Mucosa of descending colon (tissue), 3 donors: ENCODE results near the gene RPRD1B. TPM values are rescaled to one million over a fixed set of nuclear protein-coding genes. Genes with fewer than 3 reads are reported as not detected.

Experiments
- ATAC-seq: fragments of 200-7000 bp; cut with Tn5 transposase; one replicate; pipeline ENCODE4 v1.9.1; 2020; ENCODE audit warnings: mild to moderate bottlenecking, moderate library complexity
- DNase-seq, 3 donors: peaks; one replicate each; pipeline ENCODE4 v3.0.0-alpha.2; 2020
- H3K36me3 ChIP-seq: fragments of 200-600 bp; one replicate; pipeline ENCODE4 v1.8.0; 2021; ENCODE audit warnings: low read depth, mild to moderate bottlenecking
- H3K4me1 ChIP-seq: fragments of 200-600 bp; one replicate; pipeline ENCODE4 v1.8.0; 2021; ENCODE audit warnings: low read depth, mild to moderate bottlenecking
- H3K4me3 ChIP-seq: fragments of 200-600 bp; one replicate; pipeline ENCODE4 v1.8.0; 2021; ENCODE audit warnings: mild to moderate bottlenecking
- H3K9me3 ChIP-seq: fragments of 200-600 bp; one replicate; pipeline ENCODE4 v1.8.0; 2021; ENCODE audit warnings: mild to moderate bottlenecking
- CTCF ChIP-seq: fragments of 200-600 bp; IDR thresholded peaks from one replicate; pipeline ENCODE4 v1.8.0; 2022; ENCODE audit warnings: antibody characterized with exemption, mild to moderate bottlenecking
- intact Hi-C, 2 donors: fragments of 100-400 bp; cut with DNase I in 1 of 2; cut with micrococcal nuclease in 1 of 2; formaldehyde crosslinking; loops; one replicate each; pipeline versions ENCODE4 v1.11.0 to v1.11.1; 2022; cut with DNase I, micrococcal nuclease
- total RNA-seq, 3 donors: library from RNA; stranded (reverse); fragmentation: NEBNext Ultra II Directional in 2 of 3; extraction: Animal tissue kit (Norgen Biotek cat#: 25700) in 2 of 3; gene quantifications; one replicate each; pipeline versions ENCODE4 v1.2.1 to v1.2.4, GENCODE V29; 2021 to 2023
- donor health status: DM: no; HTN: no; CAD: no; lungs with moderate emphysema.
- donor health status: DM: no; HTN: no; CAD: no.
- donor health status: DM: no; HTN: yes; CAD: no.

The RPRD1B gene
- total RNA-seq, 3 donors from 2014 or later = 28.2 to 36.3 (median 32.9) TPM

- intact Hi-C loops = no loop called here
Measured at GRCh38 chr20:38084425-38084951, 50.9 kb downstream of the RPRD1B start.

GRCh38 chr20:38085026-38085425 lies 51.5 kb downstream of the RPRD1B start:
- no peak for DNase-seq
- Histone ChIP-seq H3K36me3 (no peaks in the 10 kb centered on the region), H3K9me3 (no peaks in the 10 kb centered on the region), H3K4me3 (no peak overlapping the region), H3K4me1 (no peaks in the 10 kb centered on the region)
- intact Hi-C loops = no loop called here
- TF ChIP-seq CTCF = no peak
- no peak for ATAC-seq

More at GRCh38 chr20:38084425-38084951, 50.9 kb downstream of the RPRD1B start:
- Histone ChIP-seq H3K4me3 (no peak overlapping the region), H3K4me1 (no peaks in the 10 kb centered on the region), H3K9me3 (no peaks in the 10 kb centered on the region), H3K36me3 (no peaks in the 10 kb centered on the region)
- ATAC-seq (peak; percentile 40), DNase-seq (no peak)
- TF ChIP-seq CTCF = no peak

GRCh38 chr20:38089500-38089899 lies 56.0 kb downstream of the RPRD1B start:
- Histone ChIP-seq H3K9me3 (no peaks in the 10 kb centered on the region), H3K4me1 (no peaks in the 10 kb centered on the region), H3K36me3 (no peaks in the 10 kb centered on the region), H3K4me3 (no peak overlapping the region)
- TF ChIP-seq CTCF = no peak
- ATAC-seq (no peak), DNase-seq (no peak)
- intact Hi-C loops = no loop called here

- intact Hi-C loops = no loop called here
- ATAC-seq (no peak), DNase-seq (no peak)
- Histone ChIP-seq H3K9me3 (no peaks in the 10 kb centered on the region), H3K36me3 (no peaks in the 10 kb centered on the region), H3K4me3 (no peak overlapping the region), H3K4me1 (no peaks in the 10 kb centered on the region)
- no peak for TF ChIP-seq CTCF
Measured at GRCh38 chr20:38090061-38090460, 56.5 kb downstream of the RPRD1B start.

GRCh38 chr20:38091441-38092216 lies 58.1 kb downstream of the RPRD1B start:
- Histone ChIP-seq H3K9me3 (no peaks in the 10 kb centered on the region), H3K4me1 (no peaks in the 10 kb centered on the region), H3K36me3 (no peaks in the 10 kb centered on the region), H3K4me3 (no peak overlapping the region)
- DNase-seq (no peak), ATAC-seq (peak; percentile 27)
- no peak for TF ChIP-seq CTCF
- intact Hi-C loops = no loop called here
